ENCODE results near the gene CYP27C1. TPM values are rescaled to one million over a fixed set of nuclear protein-coding genes. Genes with fewer than 3 reads are reported as not detected.

The CYP27C1 gene
- total RNA-seq, 1 donor from 2014 or later = 3.0 TPM

GRCh38 chr2:127169066-127169660 is 50.9 kb downstream of the CYP27C1 start:
- Histone ChIP-seq H3K27ac (no peak overlapping the region), H3K27me3 (no peaks in the 10 kb centered on the region), H3K9ac (no peak overlapping the region), H3K36me3 (no peaks in the 10 kb centered on the region), H3K79me2 (ENCODE audit: low read depth) (no peaks in the 10 kb centered on the region), H4K20me1 (ENCODE audit: low read depth) (no peaks in the 10 kb centered on the region), H3K4me2 (no peak overlapping the region), H3K9me3 (ENCODE audit: low read depth) (no peaks in the 10 kb centered on the region), H3K4me1 (no peaks in the 10 kb centered on the region), H3F3A (ENCODE audit: low read depth) (no peaks in the 10 kb centered on the region), H2AFZ (replicated peaks) (no peak overlapping the region), H3K4me3 (no peak overlapping the region)
- Mint-ChIP-seq H3K9me3 (no peaks in the 10 kb centered on the region), H3K4me3 (no peak overlapping the region), H3K4me1 (peaks cover 12% of the 10 kb centered on the region), H3K27ac (no peak overlapping the region), H3K27me3 (ENCODE audit: insufficient read depth, low read depth) (no peaks in the 10 kb centered on the region), H3K36me3 (no peaks in the 10 kb centered on the region)
- DNase-seq (ENCODE audit: low spot score) = no peak
- TF ChIP-seq EZH2 (IDR thresholded peaks at IDR 0.05) = no peak
- no peak for TF ChIP-seq EZH2phosphoT487 (IDR thresholded peaks at IDR 0.05)
- no peak for TF ChIP-seq CTCF (IDR thresholded peaks at IDR 0.05)

- Mint-ChIP-seq H3K36me3 (no peaks in the 10 kb centered on the region), H3K4me1 (peaks cover 14% of the 10 kb centered on the region), H3K9me3 (no peaks in the 10 kb centered on the region), H3K27me3 (ENCODE audit: insufficient read depth, low read depth) (peaks cover 2% of the 10 kb centered on the region), H3K4me3 (no peak overlapping the region), H3K27ac (no peak overlapping the region)
- no peaks in the 10 kb centered on the region for H3F3A ChIP-seq (ENCODE audit: low read depth)
- TF ChIP-seq CTCF (IDR thresholded peaks at IDR 0.05) = no peak
- TF ChIP-seq EZH2phosphoT487 (IDR thresholded peaks at IDR 0.05) = no peak
- TF ChIP-seq EZH2 (IDR thresholded peaks at IDR 0.05) = no peak
- H3K27me3 ChIP-seq = no peaks in the 10 kb centered on the region
- no peaks in the 10 kb centered on the region for H3K9me3 ChIP-seq (ENCODE audit: low read depth)
- no peak overlapping the region for H3K4me2 ChIP-seq
- no peak for DNase-seq (ENCODE audit: low spot score)
- H2AFZ ChIP-seq (replicated peaks) = no peak overlapping the region
- H3K9ac ChIP-seq = no peak overlapping the region
- H3K36me3 ChIP-seq = no peaks in the 10 kb centered on the region
- H4K20me1 ChIP-seq (ENCODE audit: low read depth) = no peaks in the 10 kb centered on the region
- H3K79me2 ChIP-seq (ENCODE audit: low read depth) = no peaks in the 10 kb centered on the region
- H3K4me3 ChIP-seq = no peak overlapping the region
- H3K27ac ChIP-seq = no peak overlapping the region
- H3K4me1 ChIP-seq = no peaks in the 10 kb centered on the region
Observed at GRCh38 chr2:127166231-127166860, 53.8 kb downstream of the CYP27C1 start.

GRCh38 chr2:127165539-127165935 is 54.6 kb downstream of the CYP27C1 start:
- Histone ChIP-seq H3K27me3 (no peaks in the 10 kb centered on the region), H3F3A (ENCODE audit: low read depth) (no peaks in the 10 kb centered on the region), H3K27ac (no peak overlapping the region), H3K9me3 (ENCODE audit: low read depth) (no peaks in the 10 kb centered on the region), H4K20me1 (ENCODE audit: low read depth) (no peaks in the 10 kb centered on the region), H3K9ac (no peak overlapping the region), H2AFZ (replicated peaks) (no peak overlapping the region), H3K4me1 (no peaks in the 10 kb centered on the region), H3K36me3 (no peaks in the 10 kb centered on the region), H3K4me2 (no peak overlapping the region), H3K4me3 (no peak overlapping the region), H3K79me2 (ENCODE audit: low read depth) (no peaks in the 10 kb centered on the region)
- no peak overlapping the region for H3K27ac Mint-ChIP-seq
- H3K4me3 Mint-ChIP-seq = no peak overlapping the region
- H3K27me3 Mint-ChIP-seq (ENCODE audit: insufficient read depth, low read depth) = peaks cover 2% of the 10 kb centered on the region
- H3K4me1 Mint-ChIP-seq = peaks cover 14% of the 10 kb centered on the region
- H3K36me3 Mint-ChIP-seq = no peaks in the 10 kb centered on the region
- no peak for DNase-seq (ENCODE audit: low spot score)
- TF ChIP-seq EZH2phosphoT487 (IDR thresholded peaks at IDR 0.05) (no peak), CTCF (IDR thresholded peaks at IDR 0.05) (no peak), EZH2 (IDR thresholded peaks at IDR 0.05) (no peak)
- H3K9me3 Mint-ChIP-seq = no peaks in the 10 kb centered on the region
